ENCODE data around the gene TSPAN9. TPM values are rescaled to one million over a fixed set of nuclear protein-coding genes. Genes with fewer than 3 reads are reported as not detected.

Gene TSPAN9
- total and polyA plus RNA-seq, 4 donors = 23.0 to 72.3 (median 33.9) TPM

DNA sequence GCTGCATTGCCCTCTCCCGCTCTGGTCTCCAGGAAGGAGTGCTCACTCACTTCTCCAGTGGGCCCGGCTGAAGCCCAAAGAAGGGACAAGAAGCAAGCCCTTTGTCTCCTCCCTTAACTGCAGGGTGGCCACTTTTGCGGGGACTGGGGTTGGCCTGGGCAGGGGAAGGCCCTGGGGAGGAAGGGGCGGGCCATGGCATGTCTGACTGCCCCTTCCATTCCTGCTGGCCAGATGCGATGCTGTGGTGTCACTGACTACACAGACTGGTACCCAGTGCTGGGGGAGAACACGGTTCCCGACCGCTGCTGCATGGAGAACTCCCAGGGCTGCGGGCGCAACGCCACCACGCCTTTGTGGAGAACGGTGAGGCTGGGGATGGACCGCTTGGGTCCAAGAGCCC is 203.8 kb downstream of the TSPAN9 start:
- ATAC-seq (ENCODE audit: insufficient read depth, low FRiP score) = no peak
- H3K9ac ChIP-seq (ENCODE audit: insufficient read depth in 1 of 2, low read length in 2 of 2) = no peak overlapping the region
- TF ChIP-seq, protein P1, sequence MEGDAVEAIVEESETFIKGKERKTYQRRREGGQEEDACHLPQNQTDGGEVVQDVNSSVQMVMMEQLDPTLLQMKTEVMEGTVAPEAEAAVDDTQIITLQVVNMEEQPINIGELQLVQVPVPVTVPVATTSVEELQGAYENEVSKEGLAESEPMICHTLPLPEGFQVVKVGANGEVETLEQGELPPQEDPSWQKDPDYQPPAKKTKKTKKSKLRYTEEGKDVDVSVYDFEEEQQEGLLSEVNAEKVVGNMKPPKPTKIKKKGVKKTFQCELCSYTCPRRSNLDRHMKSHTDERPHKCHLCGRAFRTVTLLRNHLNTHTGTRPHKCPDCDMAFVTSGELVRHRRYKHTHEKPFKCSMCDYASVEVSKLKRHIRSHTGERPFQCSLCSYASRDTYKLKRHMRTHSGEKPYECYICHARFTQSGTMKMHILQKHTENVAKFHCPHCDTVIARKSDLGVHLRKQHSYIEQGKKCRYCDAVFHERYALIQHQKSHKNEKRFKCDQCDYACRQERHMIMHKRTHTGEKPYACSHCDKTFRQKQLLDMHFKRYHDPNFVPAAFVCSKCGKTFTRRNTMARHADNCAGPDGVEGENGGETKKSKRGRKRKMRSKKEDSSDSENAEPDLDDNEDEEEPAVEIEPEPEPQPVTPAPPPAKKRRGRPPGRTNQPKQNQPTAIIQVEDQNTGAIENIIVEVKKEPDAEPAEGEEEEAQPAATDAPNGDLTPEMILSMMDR (IDR thresholded peaks at IDR 0.05; ENCODE audit: control extremely low read depth, extremely low read depth) = no peak
- no peak for DNase-seq
- 96 to 97% methylated on average over 14 of the region's 14 CpGs for WGBS, 2 donors
- no peaks in the 10 kb centered on the region for H3K27me3 ChIP-seq (ENCODE audit: control insufficient read depth in 3 of 3, insufficient read depth in 3 of 3, low read length in 2 of 3)
- H3K4me1 ChIP-seq (ENCODE audit: control insufficient read depth in 5 of 5, insufficient read depth in 5 of 5, low read length in 5 of 5) = peaks cover 0 to 2% (median 0%) of the 10 kb centered on the region in 5 donors
- H3K9me3 ChIP-seq (ENCODE audit: control insufficient read depth in 4 of 4, insufficient read depth in 3 of 4, low read length in 3 of 4) = no peaks in the 10 kb centered on the region
- H3K27ac ChIP-seq (ENCODE audit: low read depth in 1 of 2, low read length in 1 of 2) = no peak overlapping the region
- peaks cover 0 to 18% (median 7%) of the 10 kb centered on the region in 4 donors for H3K36me3 ChIP-seq (ENCODE audit: control insufficient read depth in 4 of 4, insufficient read depth in 4 of 4, low read length in 4 of 4)
- no peak overlapping the region for H3K4me3 ChIP-seq

DNA sequence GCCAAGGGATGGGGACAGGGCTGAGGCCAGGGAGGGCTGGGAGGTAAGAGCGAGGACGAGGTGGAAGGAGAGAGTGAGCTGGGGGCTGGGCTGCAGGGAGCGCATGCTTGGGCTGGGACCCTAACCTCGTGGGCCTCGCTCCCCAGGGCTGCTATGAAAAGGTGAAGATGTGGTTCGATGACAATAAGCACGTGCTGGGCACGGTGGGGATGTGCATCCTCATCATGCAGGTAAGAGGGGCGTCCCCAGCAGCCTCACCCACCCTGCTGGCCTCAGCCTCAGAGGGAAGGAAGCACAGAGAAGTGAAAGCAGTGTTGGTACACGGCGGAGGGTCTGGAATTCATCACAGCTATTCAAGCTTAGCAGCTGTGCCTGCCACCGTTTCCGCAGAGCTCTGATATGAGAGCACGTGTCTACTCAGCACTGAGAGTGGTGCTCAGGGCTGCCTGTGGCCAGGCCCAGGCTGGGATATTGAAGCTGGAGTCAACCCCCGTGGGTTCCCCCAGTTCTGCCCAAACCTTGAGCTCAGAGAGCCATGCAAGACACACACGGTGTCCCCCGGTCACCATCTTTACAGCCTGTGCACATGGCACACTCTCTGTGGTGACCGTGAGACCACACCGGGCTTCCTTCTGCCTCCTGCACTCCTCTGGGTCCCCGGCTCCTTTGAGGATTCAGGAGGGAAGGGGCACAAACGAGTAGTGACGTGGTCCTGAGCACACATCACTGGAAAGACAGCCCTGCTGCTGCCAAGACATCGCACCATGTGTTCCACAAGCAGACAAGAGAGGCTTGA is 204.6 kb downstream of the TSPAN9 start:
- Histone ChIP-seq H3K4me1 (ENCODE audit: control insufficient read depth in 5 of 5, insufficient read depth in 5 of 5, low read length in 5 of 5) (peaks cover 0 to 2% (median 0%) of the 10 kb centered on the region in 5 donors), H3K36me3 (ENCODE audit: control insufficient read depth in 4 of 4, insufficient read depth in 4 of 4, low read length in 4 of 4) (peaks cover 0 to 21% (median 7%) of the 10 kb centered on the region in 4 donors), H3K4me3 (no peak overlapping the region), H3K27me3 (ENCODE audit: control insufficient read depth in 3 of 3, insufficient read depth in 3 of 3, low read length in 2 of 3) (no peaks in the 10 kb centered on the region), H3K27ac (ENCODE audit: low read depth in 1 of 2, low read length in 1 of 2) (no peak overlapping the region), H3K9me3 (ENCODE audit: control insufficient read depth in 4 of 4, insufficient read depth in 3 of 4, low read length in 3 of 4) (no peaks in the 10 kb centered on the region), H3K9ac (ENCODE audit: insufficient read depth in 1 of 2, low read length in 2 of 2) (no peak overlapping the region)
- DNase-seq = peak in 1 of 3 donors; percentile 16
- ATAC-seq (ENCODE audit: insufficient read depth, low FRiP score) = no peak
- TF ChIP-seq, protein P1 (IDR thresholded peaks at IDR 0.05; ENCODE audit: control extremely low read depth, extremely low read depth) = no peak
- WGBS, 2 donors = 79 to 85% methylated on average over 23 of the region's 23 CpGs

- ATAC-seq (ENCODE audit: insufficient read depth, low FRiP score) (no peak), DNase-seq (no peak)
- no peaks in the 10 kb centered on the region for H3K9me3 ChIP-seq (ENCODE audit: control insufficient read depth in 4 of 4, insufficient read depth in 3 of 4, low read length in 3 of 4)
- H3K27me3 ChIP-seq (ENCODE audit: control insufficient read depth in 3 of 3, insufficient read depth in 3 of 3, low read length in 2 of 3) = no peaks in the 10 kb centered on the region
- WGBS, 2 donors = 94 to 97% methylated on average over 8 of the region's 8 CpGs
- no peak overlapping the region for H3K4me3 ChIP-seq
- H3K36me3 ChIP-seq (ENCODE audit: control insufficient read depth in 4 of 4, insufficient read depth in 4 of 4, low read length in 4 of 4) = peaks cover 0 to 21% (median 7%) of the 10 kb centered on the region in 4 donors
- no peak overlapping the region for H3K9ac ChIP-seq (ENCODE audit: insufficient read depth in 1 of 2, low read length in 2 of 2)
- H3K4me1 ChIP-seq (ENCODE audit: control insufficient read depth in 5 of 5, insufficient read depth in 5 of 5, low read length in 5 of 5) = peaks cover 0 to 2% (median 0%) of the 10 kb centered on the region in 5 donors
- H3K27ac ChIP-seq (ENCODE audit: low read depth in 1 of 2, low read length in 1 of 2) = no peak overlapping the region
- TF ChIP-seq, protein P1 (IDR thresholded peaks at IDR 0.05; ENCODE audit: control extremely low read depth, extremely low read depth) = no peak
Measured at GRCh38 chr12:3282384-3282670, 205.1 kb downstream of the TSPAN9 start.
